ENCODE measurements around the gene C1GALT1. TPM values are rescaled to one million over a fixed set of nuclear protein-coding genes. Genes with fewer than 3 reads are reported as not detected.

C1GALT1 gene
- total RNA-seq, 1 experiment from 2014 or later, result 81.5 TPM

GRCh38 chr7:7151285-7151684, 31.1 kb upstream of the C1GALT1 start:
- no peaks in the 10 kb centered on the region for H3K4me1 Mint-ChIP-seq
- H3K9me3 Mint-ChIP-seq, result peaks cover 30 to 31% of the 10 kb centered on the region in 2 experiments
- no peaks in the 10 kb centered on the region for H3K79me1 ChIP-seq (ENCODE audit: insufficient read depth, low read depth, low read length, poor library complexity, severe bottlenecking)
- H3K23ac ChIP-seq (ENCODE audit: insufficient read length, low read depth, low read length), result no peak overlapping the region
- no peaks in the 10 kb centered on the region for H4K20me1 ChIP-seq (ENCODE audit: control insufficient read depth, insufficient read depth, insufficient read length)
- no peak overlapping the region for H3K56ac ChIP-seq (ENCODE audit: insufficient read length, low read depth, low read length)
- TF ChIP-seq, protein P1, sequence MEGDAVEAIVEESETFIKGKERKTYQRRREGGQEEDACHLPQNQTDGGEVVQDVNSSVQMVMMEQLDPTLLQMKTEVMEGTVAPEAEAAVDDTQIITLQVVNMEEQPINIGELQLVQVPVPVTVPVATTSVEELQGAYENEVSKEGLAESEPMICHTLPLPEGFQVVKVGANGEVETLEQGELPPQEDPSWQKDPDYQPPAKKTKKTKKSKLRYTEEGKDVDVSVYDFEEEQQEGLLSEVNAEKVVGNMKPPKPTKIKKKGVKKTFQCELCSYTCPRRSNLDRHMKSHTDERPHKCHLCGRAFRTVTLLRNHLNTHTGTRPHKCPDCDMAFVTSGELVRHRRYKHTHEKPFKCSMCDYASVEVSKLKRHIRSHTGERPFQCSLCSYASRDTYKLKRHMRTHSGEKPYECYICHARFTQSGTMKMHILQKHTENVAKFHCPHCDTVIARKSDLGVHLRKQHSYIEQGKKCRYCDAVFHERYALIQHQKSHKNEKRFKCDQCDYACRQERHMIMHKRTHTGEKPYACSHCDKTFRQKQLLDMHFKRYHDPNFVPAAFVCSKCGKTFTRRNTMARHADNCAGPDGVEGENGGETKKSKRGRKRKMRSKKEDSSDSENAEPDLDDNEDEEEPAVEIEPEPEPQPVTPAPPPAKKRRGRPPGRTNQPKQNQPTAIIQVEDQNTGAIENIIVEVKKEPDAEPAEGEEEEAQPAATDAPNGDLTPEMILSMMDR (conservative IDR thresholded peaks at IDR 0.05), result no peak
- H2BK15ac ChIP-seq (ENCODE audit: low read depth, low read length), result no peak overlapping the region
- no peak overlapping the region for H2BK120ac ChIP-seq (ENCODE audit: low read depth, low read length, poor library complexity, severe bottlenecking)
- no CpG with 5 or more reads among the region's 3 CpGs for WGBS (ENCODE audit: extremely low coverage, insufficient read length, low lambda C conversion rate)
- no peak overlapping the region for H3T11ph ChIP-seq (ENCODE audit: low read length)
- no peaks in the 10 kb centered on the region for H3K9me3 ChIP-seq (ENCODE audit: control insufficient read depth, low read depth, low read length)
- no peak overlapping the region for H3K27ac Mint-ChIP-seq
- H2BK20ac ChIP-seq (ENCODE audit: low read depth, low read length, poor library complexity, severe bottlenecking), result no peak overlapping the region
- no peaks in the 10 kb centered on the region for H3K79me2 ChIP-seq (ENCODE audit: insufficient read depth, low read length)
- no peak overlapping the region for H2BK12ac ChIP-seq (ENCODE audit: insufficient read length, low read depth, low read length)
- H2BK5ac ChIP-seq (ENCODE audit: insufficient read length, low read length), result no peak overlapping the region
- no peaks in the 10 kb centered on the region for H3K27me3 Mint-ChIP-seq (ENCODE audit: low read depth)
- H3K4me2 ChIP-seq (ENCODE audit: insufficient read depth, insufficient read length, low read length), result no peak overlapping the region
- peaks cover 16 to 27% (median 18%) of the 10 kb centered on the region in 3 experiments for H3K36me3 Mint-ChIP-seq (ENCODE audit: insufficient read depth in 1 of 3, low read depth in 3 of 3)
- H4K5ac ChIP-seq (ENCODE audit: insufficient read length, low read depth, low read length), result no peak overlapping the region
- H4K8ac ChIP-seq (replicated peaks; ENCODE audit: insufficient read length, low read depth, low read length), result no peak overlapping the region
- no peak overlapping the region for H3K4me3 Mint-ChIP-seq
- H3K23me2 ChIP-seq (ENCODE audit: insufficient read length, low read depth, low read length, poor library complexity, severe bottlenecking), result no peaks in the 10 kb centered on the region
- no peak overlapping the region for H2AFZ ChIP-seq (ENCODE audit: low read length)
- no peak for DNase-seq
- no peaks in the 10 kb centered on the region for H3K27me3 ChIP-seq (ENCODE audit: insufficient read depth, low read length)
- H3K4ac ChIP-seq (ENCODE audit: low read depth, low read length), result no peak overlapping the region
- no peak overlapping the region for H3K27ac ChIP-seq (ENCODE audit: insufficient read length, low read depth, low read length)
- H3K4me1 ChIP-seq (ENCODE audit: insufficient read depth, low read length), result no peaks in the 10 kb centered on the region
- no peak overlapping the region for H4K91ac ChIP-seq (ENCODE audit: insufficient read length, low read depth, low read length)
- no peak overlapping the region for H2AK5ac ChIP-seq (ENCODE audit: insufficient read length, low read length)
- H3K9ac ChIP-seq (ENCODE audit: extremely low read depth, insufficient read length, low read length), result no peak overlapping the region
- H3K18ac ChIP-seq (ENCODE audit: insufficient read length, low read depth, low read length), result no peak overlapping the region
- no peak overlapping the region for H3K14ac ChIP-seq (ENCODE audit: insufficient read depth, low read length)
